Caco-2 (cell line): ENCODE results near the gene KCNAB1. TPM values are rescaled to one million over a fixed set of nuclear protein-coding genes. Genes with fewer than 3 reads are reported as not detected.

ENCODE experiments used
- BruUV-seq: library from RNA; stranded (reverse); fragments of 400-500 nt; replicated peaks from 2 replicates; lab custom pipeline; 2021; lab: Mats Ljungman, UMichigan
- CTCF ChIA-PET: fragments of 300-600 bp; sonication (Branson Sonifier 250); formaldehyde crosslinking; loops from one replicate; lab custom pipeline; 2022; ENCODE audit warnings: antibody characterized with exemption; lab: Charles Lee
- POLR2A ChIA-PET: fragments of 300-600 bp; sonication (Branson Sonifier 250); formaldehyde crosslinking; loops from one replicate; lab custom pipeline; 2022; ENCODE audit warnings: antibody characterized with exemption; lab: Charles Lee
- DNase-seq, 2 experiments: peaks; one replicate each; pipeline versions ENCODE4 v3.0.0 to v3.0.0-alpha.2; 2020 to 2022
- H3K27me3 ChIP-seq: replicated peaks from 2 replicates; pipeline ENCODE4 v1.6.0; 2011; ENCODE audit warnings: low read length; ENCODE audit not compliant: control insufficient read depth, insufficient read depth
- H3K36me3 ChIP-seq: 2 replicates; pipeline ENCODE4 v1.5.1; 2011; ENCODE audit warnings: low read length; ENCODE audit not compliant: control insufficient read depth, insufficient read depth
- H3K4me1 ChIP-seq: fragments of 250-450 bp; sonication (Bioruptor Pico); 2 replicates; pipeline ENCODE4 v1.5.1; 2020; ENCODE audit warnings: mild to moderate bottlenecking
- H3K4me3 ChIP-seq: 2 replicates; pipeline ENCODE4 v1.5.1; 2011; ENCODE audit warnings: low read depth, mild to moderate bottlenecking, control low read depth, low read length
- H3K9me3 ChIP-seq: fragments of 250-450 bp; sonication (Bioruptor Pico); 2 replicates; pipeline ENCODE4 v1.5.1; 2020; ENCODE audit warnings: mild to moderate bottlenecking, moderate library complexity
- H3K27ac Mint-ChIP-seq: one replicate; pipeline ENCODE4 v1.8.0; 2022; ENCODE audit warnings: mixed read lengths; ENCODE audit not compliant: unreplicated experiment
- H3K27me3 Mint-ChIP-seq: one replicate; pipeline ENCODE4 v1.8.0; 2022; ENCODE audit warnings: mixed read lengths; ENCODE audit not compliant: insufficient read depth, unreplicated experiment
- H3K36me3 Mint-ChIP-seq: one replicate; pipeline ENCODE4 v1.8.0; 2022; ENCODE audit warnings: mild to moderate bottlenecking, mixed read lengths; ENCODE audit not compliant: insufficient read depth, unreplicated experiment
- H3K4me1 Mint-ChIP-seq: one replicate; pipeline ENCODE4 v1.8.0; 2022; ENCODE audit warnings: low read depth, mixed read lengths; ENCODE audit not compliant: unreplicated experiment
- H3K4me3 Mint-ChIP-seq: one replicate; pipeline ENCODE4 v1.8.0; 2022; ENCODE audit warnings: mild to moderate bottlenecking, moderate library complexity, mixed read lengths; ENCODE audit not compliant: unreplicated experiment
- H3K9me3 Mint-ChIP-seq: one replicate; pipeline ENCODE4 v1.8.0; 2022; ENCODE audit warnings: mixed read lengths; ENCODE audit not compliant: unreplicated experiment
- intact Hi-C: fragments of 100-400 bp; cut with micrococcal nuclease; formaldehyde crosslinking; loops from one replicate; pipeline ENCODE4 v1.10.0; 2022; ENCODE audit not compliant: unreplicated experiment
- total RNA-seq: library from RNA; stranded (reverse); gene quantifications from 2 replicates; pipeline ENCODE4 v1.2.3, GENCODE V29; 2022
- TF ChIP-seq, protein P1 (sequence below), 2 experiments: fragments of 200-600 bp in 1 of 2; IDR thresholded peaks; 1 replicate in 1 of 2; 2 replicates in 1 of 2; pipeline versions ENCODE4 v1.5.1 to v1.8.0; 2011 to 2022; ENCODE audit warnings: antibody characterized with exemption in 1 of 2, control low read depth in 1 of 2, inconsistent platforms in 1 of 2, low read depth in 1 of 2, low read length in 1 of 2, mild to moderate bottlenecking in 1 of 2, moderate library complexity in 1 of 2; ENCODE audit not compliant: insufficient read depth in 1 of 2, severe bottlenecking in 1 of 2, unreplicated experiment in 1 of 2

KCNAB1 gene
- total RNA-seq, 1 experiment from 2014 or later, result 0.14 TPM

DNA sequence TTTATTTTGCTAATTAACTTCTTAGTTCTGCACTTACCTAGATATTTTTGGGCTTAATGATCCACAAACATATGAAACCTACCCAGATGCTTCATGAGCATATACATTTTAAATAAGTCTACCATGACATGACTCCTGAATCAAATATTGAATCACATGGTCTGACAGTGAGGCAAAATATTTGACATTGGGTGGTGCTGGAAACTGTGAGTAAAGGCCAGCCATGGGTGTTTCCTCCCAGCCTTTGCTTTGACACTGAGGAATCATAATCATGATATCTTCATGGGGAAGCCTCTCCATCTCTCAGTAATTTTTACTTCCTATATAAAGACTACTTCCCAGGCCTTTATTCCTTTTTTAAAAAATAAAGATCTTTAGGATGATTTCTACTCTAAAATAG, 457.4 kb downstream of the KCNAB1 start:
- H3K4me3 Mint-ChIP-seq, result no peak overlapping the region
- POLR2A ChIA-PET, result no interaction called here
- H3K36me3 Mint-ChIP-seq, result no peaks in the 10 kb centered on the region
- peaks cover 11% of the 10 kb centered on the region for H3K27me3 Mint-ChIP-seq
- Histone ChIP-seq H3K27me3 (no peaks in the 10 kb centered on the region), H3K4me3 (no peak overlapping the region), H3K4me1 (0 out of 2 replicates have a peak, but pooled peaks cover 4% of the 10 kb centered on the region), H3K9me3 (no peaks in the 10 kb centered on the region), H3K36me3 (no peaks in the 10 kb centered on the region)
- H3K9me3 Mint-ChIP-seq, result no peaks in the 10 kb centered on the region
- DNase-seq, result no peak
- no peaks in the 10 kb centered on the region for H3K4me1 Mint-ChIP-seq
- TF ChIP-seq, protein P1, sequence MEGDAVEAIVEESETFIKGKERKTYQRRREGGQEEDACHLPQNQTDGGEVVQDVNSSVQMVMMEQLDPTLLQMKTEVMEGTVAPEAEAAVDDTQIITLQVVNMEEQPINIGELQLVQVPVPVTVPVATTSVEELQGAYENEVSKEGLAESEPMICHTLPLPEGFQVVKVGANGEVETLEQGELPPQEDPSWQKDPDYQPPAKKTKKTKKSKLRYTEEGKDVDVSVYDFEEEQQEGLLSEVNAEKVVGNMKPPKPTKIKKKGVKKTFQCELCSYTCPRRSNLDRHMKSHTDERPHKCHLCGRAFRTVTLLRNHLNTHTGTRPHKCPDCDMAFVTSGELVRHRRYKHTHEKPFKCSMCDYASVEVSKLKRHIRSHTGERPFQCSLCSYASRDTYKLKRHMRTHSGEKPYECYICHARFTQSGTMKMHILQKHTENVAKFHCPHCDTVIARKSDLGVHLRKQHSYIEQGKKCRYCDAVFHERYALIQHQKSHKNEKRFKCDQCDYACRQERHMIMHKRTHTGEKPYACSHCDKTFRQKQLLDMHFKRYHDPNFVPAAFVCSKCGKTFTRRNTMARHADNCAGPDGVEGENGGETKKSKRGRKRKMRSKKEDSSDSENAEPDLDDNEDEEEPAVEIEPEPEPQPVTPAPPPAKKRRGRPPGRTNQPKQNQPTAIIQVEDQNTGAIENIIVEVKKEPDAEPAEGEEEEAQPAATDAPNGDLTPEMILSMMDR (IDR thresholded peaks at IDR 0.05; ENCODE audit: insufficient read depth in 1 of 2, low read depth in 1 of 2, low read length in 1 of 2, severe bottlenecking in 1 of 2, unreplicated experiment in 1 of 2), result no peak
- CTCF ChIA-PET, result interaction anchor here (2.2 kb wide), 1 partner anchor 96 kb away, joined by 9 read pairs; the partner anchor contains the start of gene TIPARP
- H3K27ac Mint-ChIP-seq, result no peak overlapping the region
- BruUV-seq, result no TSS peak
- intact Hi-C loops, result loop anchor here (1.0 to 2.0 kb wide), 2 partner anchors 29 to 97 kb away; partner anchors contain the start of gene TIPARP

DNA sequence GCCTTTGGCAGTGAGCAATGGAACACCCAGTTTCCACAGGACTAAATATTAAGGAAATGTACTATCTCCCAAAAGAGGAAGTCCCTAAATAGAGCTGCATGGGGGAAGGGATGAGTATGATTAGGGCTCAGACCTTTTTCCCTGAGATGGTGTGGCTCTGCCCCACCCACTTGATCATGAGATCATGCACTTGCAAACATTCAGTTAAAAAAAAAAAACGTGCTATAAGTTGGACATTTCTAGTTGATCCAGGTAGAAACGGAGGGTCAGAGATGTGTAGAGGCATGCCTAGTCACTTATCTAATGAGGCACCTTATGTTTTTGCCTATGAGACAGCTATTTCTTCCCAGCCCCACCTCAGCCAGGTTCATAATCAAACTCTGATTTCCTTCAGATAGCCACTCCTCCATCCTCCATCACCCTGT, 459.1 kb downstream of the KCNAB1 start:
- Mint-ChIP-seq H3K9me3 (no peaks in the 10 kb centered on the region), H3K27me3 (peaks cover 10% of the 10 kb centered on the region), H3K36me3 (no peaks in the 10 kb centered on the region), H3K4me1 (no peaks in the 10 kb centered on the region), H3K4me3 (no peak overlapping the region), H3K27ac (no peak overlapping the region)
- Histone ChIP-seq H3K9me3 (no peaks in the 10 kb centered on the region), H3K4me1 (0 out of 2 replicates have a peak, but pooled peaks cover 4% of the 10 kb centered on the region), H3K4me3 (no peak overlapping the region), H3K36me3 (no peaks in the 10 kb centered on the region), H3K27me3 (no peaks in the 10 kb centered on the region)
- DNase-seq, result no peak
- intact Hi-C loops, result no loop called here
- ChIA-PET CTCF (no interaction called here), POLR2A (no interaction called here)
- no TSS peak for BruUV-seq
- TF ChIP-seq, protein P1 (IDR thresholded peaks at IDR 0.05; ENCODE audit: insufficient read depth in 1 of 2, low read depth in 1 of 2, low read length in 1 of 2, severe bottlenecking in 1 of 2, unreplicated experiment in 1 of 2), result no peak

DNA sequence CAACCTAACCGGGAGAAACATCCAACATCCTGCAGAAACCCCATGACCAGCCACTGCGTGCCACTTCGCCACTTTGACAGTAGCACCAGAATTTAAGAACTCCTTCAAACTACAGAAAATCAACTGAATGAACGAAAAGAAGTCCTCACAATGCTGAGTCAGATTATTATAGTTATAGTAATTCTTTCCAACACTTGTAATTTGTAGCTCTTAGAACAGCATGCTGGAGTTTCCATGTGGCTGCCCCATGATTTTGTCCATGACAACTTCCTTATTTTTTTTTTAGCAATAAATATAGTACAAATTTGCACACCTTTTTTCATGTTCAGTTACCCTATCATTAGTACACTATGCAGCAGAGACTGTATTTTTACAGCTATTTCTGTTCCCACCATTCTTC, 460.7 kb downstream of the KCNAB1 start:
- H3K9me3 Mint-ChIP-seq, result no peaks in the 10 kb centered on the region
- no TSS peak for BruUV-seq
- no peaks in the 10 kb centered on the region for H3K27me3 ChIP-seq
- intact Hi-C loops, result no loop called here
- CTCF ChIA-PET, result no interaction called here
- H3K4me1 ChIP-seq, result 0 out of 2 replicates have a peak, but pooled peaks cover 4% of the 10 kb centered on the region
- H3K4me1 Mint-ChIP-seq, result no peaks in the 10 kb centered on the region
- no peak overlapping the region for H3K4me3 Mint-ChIP-seq
- POLR2A ChIA-PET, result no interaction called here
- no peak overlapping the region for H3K4me3 ChIP-seq
- TF ChIP-seq, protein P1 (IDR thresholded peaks at IDR 0.05; ENCODE audit: insufficient read depth in 1 of 2, low read depth in 1 of 2, low read length in 1 of 2, severe bottlenecking in 1 of 2, unreplicated experiment in 1 of 2), result no peak
- no peak for DNase-seq
- no peaks in the 10 kb centered on the region for H3K9me3 ChIP-seq
- no peaks in the 10 kb centered on the region for H3K36me3 Mint-ChIP-seq
- no peaks in the 10 kb centered on the region for H3K36me3 ChIP-seq
- no peak overlapping the region for H3K27ac Mint-ChIP-seq
- H3K27me3 Mint-ChIP-seq, result peaks cover 6% of the 10 kb centered on the region
